Naive thymus-derived CD4-positive, alpha-beta T cell (primary cell): ENCODE data around the gene PTPRR. TPM values are rescaled to one million over a fixed set of nuclear protein-coding genes. Genes with fewer than 3 reads are reported as not detected.

Experiments
- ATAC-seq: fragments of 150-1000 bp; cut with Tn5 transposase; 2 replicates; pipeline ENCODE4 v1.10.0; 2021; ENCODE audit warnings: mild to moderate bottlenecking, moderate library complexity
- CTCF ChIA-PET: fragments of 350-600 bp; sonication (Branson Sonifier 250); formaldehyde crosslinking; loops from one replicate; lab custom pipeline; 2021; ENCODE audit warnings: antibody characterized with exemption; lab: Charles Lee
- POLR2A ChIA-PET: fragments of 350-600 bp; sonication (Branson Sonifier 250); formaldehyde crosslinking; loops from one replicate; lab custom pipeline; 2021; ENCODE audit warnings: antibody characterized with exemption, inconsistent platforms; lab: Charles Lee
- DNase-seq, 9 donors: peaks; one replicate each; pipeline versions ENCODE4 v3.0.0 to v3.0.0-alpha.2; 2020 to 2022; ENCODE audit warnings: mixed read lengths in 1 of 9
- H3K27ac ChIP-seq: one replicate; pipeline ENCODE4 v1.7.0; 2013; ENCODE audit warnings: mild to moderate bottlenecking, low read depth, low read length, moderate library complexity
- H3K27me3 ChIP-seq, 2 donors: one replicate each; pipeline ENCODE4 v1.7.0; 2013; ENCODE audit warnings: low read length in 2 of 2, mild to moderate bottlenecking in 2 of 2, moderate library complexity in 2 of 2; ENCODE audit not compliant: control insufficient read depth in 2 of 2, insufficient read depth in 2 of 2
- H3K36me3 ChIP-seq, 3 experiments: 1 replicate in 2 of 3; 2 replicates in 1 of 3; pipeline ENCODE4 v1.7.0; 2013; ENCODE audit warnings: low read length in 3 of 3, mild to moderate bottlenecking in 3 of 3, moderate library complexity in 1 of 3; ENCODE audit not compliant: insufficient read depth in 3 of 3, control insufficient read depth in 2 of 3
- H3K4me1 ChIP-seq, 2 donors: one replicate each; pipeline ENCODE4 v1.7.0; 2013; ENCODE audit warnings: low read length in 2 of 2, mild to moderate bottlenecking in 2 of 2, moderate library complexity in 1 of 2; ENCODE audit not compliant: control insufficient read depth in 2 of 2, insufficient read depth in 2 of 2
- H3K4me3 ChIP-seq: 2 replicates; pipeline ENCODE4 v1.7.0; 2013; ENCODE audit warnings: mild to moderate bottlenecking, low read length
- H3K9me3 ChIP-seq, 3 experiments: 1 replicate in 2 of 3; 2 replicates in 1 of 3; pipeline ENCODE4 v1.7.0; 2013; ENCODE audit warnings: low read length in 3 of 3; ENCODE audit not compliant: control insufficient read depth in 2 of 3
- H3K27ac Mint-ChIP-seq, 9 donors: one replicate each; pipeline ENCODE4 v1.8.0; 2020 to 2022; ENCODE audit warnings: mixed read lengths in 9 of 9, mild to moderate bottlenecking in 8 of 9, moderate library complexity in 5 of 9, inconsistent platforms in 2 of 9
- H3K27me3 Mint-ChIP-seq, 5 donors: one replicate each; pipeline ENCODE4 v1.8.0; 2021 to 2022; ENCODE audit warnings: mixed read lengths in 5 of 5, mild to moderate bottlenecking in 1 of 5
- H3K36me3 Mint-ChIP-seq, 5 donors: one replicate each; pipeline ENCODE4 v1.8.0; 2020 to 2022; ENCODE audit warnings: mixed read lengths in 5 of 5, mild to moderate bottlenecking in 3 of 5, inconsistent platforms in 1 of 5
- H3K4me1 Mint-ChIP-seq, 7 donors: one replicate each; pipeline ENCODE4 v1.8.0; 2020 to 2022; ENCODE audit warnings: mixed read lengths in 7 of 7, mild to moderate bottlenecking in 3 of 7, inconsistent platforms in 1 of 7
- H3K4me3 Mint-ChIP-seq, 10 donors: one replicate each; pipeline ENCODE4 v1.8.0; 2020 to 2022; ENCODE audit warnings: mild to moderate bottlenecking in 10 of 10, mixed read lengths in 10 of 10, moderate library complexity in 6 of 10, inconsistent platforms in 2 of 10
- H3K9me3 Mint-ChIP-seq, 11 donors: one replicate each; pipeline ENCODE4 v1.8.0; 2020 to 2022; ENCODE audit warnings: mixed read lengths in 11 of 11, mild to moderate bottlenecking in 4 of 11, inconsistent platforms in 1 of 11, moderate library complexity in 1 of 11
- intact Hi-C, 2 donors: fragments of 100-400 bp; cut with micrococcal nuclease; formaldehyde crosslinking; loops; one replicate each; pipeline ENCODE4 v1.15.1; 2023
- polyA plus RNA-seq, 2 donors: library from polyadenylated mRNA; unstranded; fragments of 300-500 nt; fragmentation: Illumina TruSeq; gene quantifications; one replicate each; pipeline ENCODE4 v1.2.3, GENCODE V29; 2021
- total RNA-seq, 6 experiments: library from RNA in 5 of 6; stranded (reverse) in 5 of 6; gene quantifications; 1 replicate in 5 of 6; 2 replicates in 1 of 6; pipeline ENCODE4 v1.2.3 and lab custom pipeline; 2021 to 2026

The PTPRR gene
- total and polyA plus RNA-seq, 7 experiments from 2014 or later = not detected

DNA sequence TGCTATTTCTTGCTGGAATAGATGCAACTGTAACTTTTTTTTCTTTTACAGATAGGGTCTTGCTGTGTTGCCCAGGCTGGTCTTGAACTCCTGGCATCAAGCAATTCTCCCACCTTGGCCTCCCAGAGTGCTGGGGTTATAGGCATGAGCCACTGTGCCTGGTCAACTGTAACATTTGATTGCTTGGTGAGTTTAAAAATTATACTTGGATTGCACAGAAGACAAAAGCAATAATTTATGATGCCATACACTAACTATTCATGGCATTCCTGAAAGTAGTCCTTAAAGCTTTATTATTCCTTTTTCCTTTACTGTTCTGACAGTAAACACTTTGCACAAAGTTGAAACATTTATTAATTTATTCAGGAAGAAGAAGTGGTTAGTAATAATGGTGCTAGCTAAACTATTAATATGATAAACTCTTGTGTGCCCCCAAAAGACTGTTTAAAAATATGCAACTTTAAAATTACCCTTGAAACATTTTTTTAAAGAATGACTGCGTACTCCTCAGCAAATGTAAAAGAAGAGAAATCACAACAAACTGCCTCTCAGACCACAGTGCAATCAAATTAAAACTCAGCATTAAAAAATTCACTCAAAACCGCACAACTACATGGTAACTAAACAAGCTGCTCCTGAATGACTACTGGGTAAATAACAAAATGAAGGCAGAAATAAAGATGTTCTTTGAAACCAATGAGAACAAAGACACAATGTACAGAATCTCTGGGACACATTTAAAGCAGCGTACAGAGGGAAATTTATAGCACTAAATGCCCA, 291.6 kb downstream of the PTPRR start:
- H3K4me3 ChIP-seq = no peak overlapping the region
- Mint-ChIP-seq H3K4me1 (no peaks in the 10 kb centered on the region), H3K4me3 (no peak overlapping the region), H3K27me3 (peaks cover 0 to 16% (median 12%) of the 10 kb centered on the region in 5 donors), H3K27ac (no peak overlapping the region), H3K36me3 (no peaks in the 10 kb centered on the region), H3K9me3 (peaks cover 0 to 12% (median 2%) of the 10 kb centered on the region in 11 donors)
- POLR2A ChIA-PET = no interaction called here
- no peaks in the 10 kb centered on the region for H3K27me3 ChIP-seq
- DNase-seq = no peak
- no peak for ATAC-seq
- H3K27ac ChIP-seq = no peak overlapping the region
- no peaks in the 10 kb centered on the region for H3K9me3 ChIP-seq
- no peaks in the 10 kb centered on the region for H3K36me3 ChIP-seq
- H3K4me1 ChIP-seq = no peaks in the 10 kb centered on the region
- intact Hi-C loops = no loop called here
- CTCF ChIA-PET = no interaction called here

- no peak overlapping the region for H3K27ac Mint-ChIP-seq
- ATAC-seq = no peak
- no peak overlapping the region for H3K27ac ChIP-seq
- H3K36me3 Mint-ChIP-seq = no peaks in the 10 kb centered on the region
- no peak for DNase-seq
- ChIA-PET CTCF (no interaction called here), POLR2A (no interaction called here)
- no peaks in the 10 kb centered on the region for H3K36me3 ChIP-seq
- no peaks in the 10 kb centered on the region for H3K27me3 ChIP-seq
- peaks cover 0 to 11% (median 2%) of the 10 kb centered on the region in 11 donors for H3K9me3 Mint-ChIP-seq
- no peak overlapping the region for H3K4me3 ChIP-seq
- H3K9me3 ChIP-seq = no peaks in the 10 kb centered on the region
- no peaks in the 10 kb centered on the region for H3K4me1 ChIP-seq
- H3K27me3 Mint-ChIP-seq = peaks cover 0 to 20% (median 12%) of the 10 kb centered on the region in 5 donors
- no peaks in the 10 kb centered on the region for H3K4me1 Mint-ChIP-seq
- H3K4me3 Mint-ChIP-seq = no peak overlapping the region
- intact Hi-C loops = no loop called here
These were observed 292.9 kb downstream of the PTPRR start for GRCh38 chr12:70627677-70628076.

GRCh38 chr12:70626180-70626579, 294.4 kb downstream of the PTPRR start:
- Histone ChIP-seq H3K36me3 (no peaks in the 10 kb centered on the region), H3K27ac (no peak overlapping the region), H3K9me3 (no peaks in the 10 kb centered on the region), H3K4me1 (no peaks in the 10 kb centered on the region), H3K4me3 (no peak overlapping the region), H3K27me3 (no peaks in the 10 kb centered on the region)
- CTCF ChIA-PET = no interaction called here
- Mint-ChIP-seq H3K4me3 (no peak overlapping the region), H3K27ac (no peak overlapping the region), H3K4me1 (no peaks in the 10 kb centered on the region), H3K27me3 (peaks cover 0 to 20% (median 12%) of the 10 kb centered on the region in 5 donors), H3K36me3 (no peaks in the 10 kb centered on the region), H3K9me3 (peaks cover 0 to 11% (median 2%) of the 10 kb centered on the region in 11 donors)
- ATAC-seq = no peak
- no peak for DNase-seq
- intact Hi-C loops = no loop called here
- POLR2A ChIA-PET = no interaction called here

GRCh38 chr12:70619471-70620152, 300.9 kb downstream of the PTPRR start:
- H3K36me3 Mint-ChIP-seq = no peaks in the 10 kb centered on the region
- no peak overlapping the region for H3K4me3 Mint-ChIP-seq
- no peaks in the 10 kb centered on the region for H3K4me1 Mint-ChIP-seq
- Histone ChIP-seq H3K27ac (no peak overlapping the region), H3K9me3 (no peaks in the 10 kb centered on the region), H3K4me1 (no peaks in the 10 kb centered on the region), H3K4me3 (no peak overlapping the region), H3K36me3 (no peaks in the 10 kb centered on the region), H3K27me3 (no peaks in the 10 kb centered on the region)
- no peak overlapping the region for H3K27ac Mint-ChIP-seq
- DNase-seq (no peak), ATAC-seq (no peak)
- intact Hi-C loops = no loop called here
- CTCF ChIA-PET = no interaction called here
- H3K9me3 Mint-ChIP-seq = no peaks in the 10 kb centered on the region
- POLR2A ChIA-PET = interaction anchor here (0.8 kb wide), 1 partner anchor 133 kb away, joined by 4 read pairs; no protein-coding TSS in a partner anchor
- H3K27me3 Mint-ChIP-seq = peaks cover 0 to 21% (median 15%) of the 10 kb centered on the region in 5 donors

GRCh38 chr12:70618371-70618770, 302.2 kb downstream of the PTPRR start:
- H3K4me1 ChIP-seq = no peaks in the 10 kb centered on the region
- H3K36me3 Mint-ChIP-seq = no peaks in the 10 kb centered on the region
- no peaks in the 10 kb centered on the region for H3K36me3 ChIP-seq
- ChIA-PET POLR2A (no interaction called here), CTCF (no interaction called here)
- no peak overlapping the region for H3K4me3 ChIP-seq
- H3K4me1 Mint-ChIP-seq = no peaks in the 10 kb centered on the region
- DNase-seq (no peak), ATAC-seq (no peak)
- no peaks in the 10 kb centered on the region for H3K9me3 Mint-ChIP-seq
- no peak overlapping the region for H3K27ac Mint-ChIP-seq
- H3K27me3 Mint-ChIP-seq = peaks cover 5 to 25% (median 15%) of the 10 kb centered on the region in 5 donors
- no peak overlapping the region for H3K4me3 Mint-ChIP-seq
- H3K9me3 ChIP-seq = no peaks in the 10 kb centered on the region
- H3K27me3 ChIP-seq = no peaks in the 10 kb centered on the region
- no peak overlapping the region for H3K27ac ChIP-seq
- intact Hi-C loops = no loop called here

DNA sequence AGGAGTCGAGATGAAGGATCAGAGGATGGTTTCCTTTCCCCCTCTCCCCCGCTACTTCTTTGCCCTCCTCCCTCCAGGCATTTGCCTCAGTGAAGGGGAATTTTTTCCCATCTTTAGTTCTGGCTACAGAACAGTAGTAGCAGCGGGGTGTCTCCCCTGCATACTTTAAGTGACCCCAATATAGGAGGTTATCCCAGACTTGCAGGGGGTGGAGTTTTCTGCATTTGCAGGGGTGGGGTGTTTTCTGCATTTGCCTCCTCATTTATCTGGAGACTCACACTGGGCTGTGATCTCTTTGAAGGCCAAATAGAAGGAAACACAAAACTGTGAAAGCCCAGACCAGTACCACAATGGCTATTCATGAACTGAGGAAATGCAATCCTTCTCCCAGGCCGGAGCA, 303.1 kb downstream of the PTPRR start:
- no peak overlapping the region for H3K4me3 ChIP-seq
- ChIA-PET CTCF (no interaction called here), POLR2A (no interaction called here)
- H3K4me3 Mint-ChIP-seq = no peak overlapping the region
- no peak for ATAC-seq
- no peaks in the 10 kb centered on the region for H3K9me3 ChIP-seq
- no peaks in the 10 kb centered on the region for H3K27me3 ChIP-seq
- intact Hi-C loops = no loop called here
- H3K4me1 ChIP-seq = no peaks in the 10 kb centered on the region
- peaks cover 10 to 32% (median 21%) of the 10 kb centered on the region in 5 donors for H3K27me3 Mint-ChIP-seq
- no peaks in the 10 kb centered on the region for H3K36me3 ChIP-seq
- H3K27ac Mint-ChIP-seq = no peak overlapping the region
- H3K4me1 Mint-ChIP-seq = no peaks in the 10 kb centered on the region
- H3K9me3 Mint-ChIP-seq = no peaks in the 10 kb centered on the region
- no peak for DNase-seq
- no peaks in the 10 kb centered on the region for H3K36me3 Mint-ChIP-seq
- H3K27ac ChIP-seq = no peak overlapping the region
